HG03025 (cell line): ENCODE data around the gene THOC7.

Experiments used
- ATAC-seq: cut with Tn5 transposase; IDR thresholded peaks from one replicate; pipeline ENCODE4 v1.9.1; 2021; ENCODE audit warnings: mild to moderate bottlenecking, moderate library complexity; ENCODE audit not compliant: unreplicated experiment, low FRiP score

The THOC7 gene

DNA sequence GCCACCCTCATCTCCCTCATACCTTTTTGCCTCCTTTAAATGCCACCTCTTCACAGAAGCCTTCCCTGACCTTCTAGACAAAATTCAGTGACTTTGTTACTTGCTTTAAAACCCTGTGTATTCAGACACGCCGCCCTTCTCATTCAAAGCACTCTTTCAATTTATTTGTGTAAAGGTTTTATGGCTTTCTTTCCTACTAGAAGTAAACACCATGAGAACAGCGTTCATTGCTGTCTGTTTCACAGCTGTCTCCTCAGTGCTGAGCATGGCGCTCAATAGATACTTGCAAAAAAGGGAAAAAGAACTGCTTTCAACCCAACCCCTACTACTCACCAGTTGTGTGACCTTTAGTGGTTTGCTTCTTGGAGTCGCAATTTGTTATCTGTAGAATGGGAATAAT is 17.0 kb upstream of the THOC7 start:
- ATAC-seq = no peak

DNA sequence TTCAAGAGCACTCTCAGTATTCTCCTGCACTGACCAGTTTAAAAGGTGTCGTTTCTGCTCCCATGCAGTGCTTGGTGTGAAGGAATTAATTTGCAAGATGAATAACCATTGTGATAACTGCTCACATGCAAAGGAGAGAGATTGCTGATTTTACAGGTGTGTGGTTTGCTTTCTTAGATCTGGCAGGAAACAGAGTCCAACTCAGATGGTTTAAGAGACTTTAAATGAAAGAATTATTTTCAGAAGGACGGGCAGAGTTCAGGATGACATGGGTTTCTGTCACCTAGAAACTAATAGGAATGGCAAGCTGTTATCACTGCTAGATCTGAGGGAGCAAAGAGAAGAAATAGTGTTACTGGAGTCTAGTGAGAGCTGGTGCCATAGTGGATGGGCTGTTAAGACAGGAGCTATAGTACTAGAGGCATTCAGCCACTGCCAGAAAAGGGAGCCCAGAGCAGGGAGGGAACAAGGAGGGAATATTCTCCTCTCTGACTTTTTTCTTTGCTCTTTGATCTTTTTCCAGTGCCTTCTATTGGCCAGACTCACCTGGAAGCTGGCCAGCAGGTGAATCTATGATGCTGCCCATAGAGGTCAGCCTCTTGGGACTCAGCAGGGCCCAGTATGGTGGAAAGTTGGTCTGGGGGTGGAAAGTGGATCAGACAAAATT is 14.9 kb upstream of the THOC7 start:
- ATAC-seq = no peak

DNA sequence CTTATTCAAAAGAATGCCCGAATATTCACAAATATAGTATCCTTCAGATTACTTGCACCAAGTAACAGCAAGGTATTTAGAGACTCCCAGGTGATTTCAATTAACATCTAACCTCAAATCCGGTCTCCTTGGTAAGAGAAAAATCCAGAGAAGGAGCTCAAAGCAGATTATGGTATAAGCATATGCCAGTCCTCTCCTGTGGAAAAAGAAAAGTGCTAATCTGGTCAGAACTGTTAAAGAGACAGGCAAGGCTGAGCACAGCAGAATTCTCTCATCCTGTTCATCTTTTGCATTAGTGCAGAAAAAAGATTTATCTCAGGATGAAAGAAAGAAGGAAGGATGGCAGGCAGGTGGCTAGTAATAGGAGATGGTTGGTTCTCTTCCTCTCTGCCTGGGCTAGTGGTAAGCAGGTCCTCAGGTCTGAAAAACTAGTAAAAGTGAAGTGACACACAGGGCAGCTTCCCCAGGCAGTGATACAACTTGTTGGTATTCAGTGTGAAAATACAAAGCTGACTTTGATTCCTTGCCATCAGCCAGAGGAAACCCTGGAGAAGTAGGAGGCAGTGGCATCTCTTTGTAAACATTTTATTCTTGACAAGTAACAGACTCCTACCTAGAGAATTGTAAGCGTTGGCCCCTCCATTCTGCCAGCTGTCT is 14.3 kb upstream of the THOC7 start:
- no peak for ATAC-seq

DNA sequence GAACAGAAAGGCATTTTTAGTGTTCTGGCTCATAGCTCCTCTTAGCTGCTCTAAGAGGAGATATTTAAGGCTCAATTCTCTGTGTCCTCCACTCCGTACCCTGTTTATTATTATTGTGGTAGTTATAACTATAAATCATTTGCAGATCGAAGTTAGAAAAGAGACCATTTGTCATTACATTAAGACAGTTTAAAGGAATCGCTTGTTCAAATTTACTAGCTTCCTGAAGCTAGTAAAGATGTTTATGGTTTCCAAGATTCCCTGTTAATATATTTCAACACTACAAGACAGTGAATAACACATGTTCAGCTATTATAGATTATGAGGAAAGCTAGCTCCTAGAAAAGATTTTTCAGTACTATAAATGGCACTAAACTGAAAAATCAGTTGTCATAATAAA is 12.7 kb upstream of the THOC7 start:
- ATAC-seq = no peak

DNA sequence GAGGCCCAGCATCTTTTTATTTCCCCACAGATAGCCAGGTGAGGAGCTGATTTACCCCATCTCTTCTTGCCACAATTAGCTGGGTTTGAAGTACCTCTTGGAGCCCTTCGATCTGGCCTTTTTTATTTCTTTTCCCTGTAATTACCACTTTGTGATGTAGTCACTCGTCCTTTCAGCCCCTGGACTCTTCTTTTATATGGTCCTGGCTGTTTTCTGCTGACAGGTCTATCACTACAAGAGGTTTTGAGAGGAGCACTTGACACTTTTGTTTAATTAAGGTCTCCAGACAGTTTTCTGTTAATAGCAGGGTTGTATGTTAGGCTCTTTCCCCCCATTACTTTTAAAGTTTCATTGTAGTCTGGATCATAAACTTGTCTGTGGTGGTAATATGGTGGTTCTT is 11.9 kb upstream of the THOC7 start:
- no peak for ATAC-seq

DNA sequence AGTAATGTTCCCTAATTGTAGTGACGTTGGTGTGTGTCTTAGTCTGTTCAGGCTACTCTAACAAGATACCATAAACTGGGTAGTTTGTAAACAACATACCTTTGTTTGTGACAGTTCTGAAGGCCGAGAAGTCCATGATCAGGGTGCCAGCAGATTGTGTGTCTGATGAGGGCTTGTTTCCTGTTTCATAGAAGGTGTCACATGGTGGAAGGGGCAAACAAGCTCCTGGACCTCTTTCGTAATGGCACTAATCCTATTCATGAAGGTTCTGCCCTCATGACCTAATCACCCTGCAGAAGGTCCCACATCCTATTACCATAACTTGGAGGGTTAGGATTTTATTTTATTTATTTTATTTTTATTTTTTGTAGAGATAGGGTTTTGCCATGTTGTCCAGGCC is 11.2 kb upstream of the THOC7 start:
- no peak for ATAC-seq

DNA sequence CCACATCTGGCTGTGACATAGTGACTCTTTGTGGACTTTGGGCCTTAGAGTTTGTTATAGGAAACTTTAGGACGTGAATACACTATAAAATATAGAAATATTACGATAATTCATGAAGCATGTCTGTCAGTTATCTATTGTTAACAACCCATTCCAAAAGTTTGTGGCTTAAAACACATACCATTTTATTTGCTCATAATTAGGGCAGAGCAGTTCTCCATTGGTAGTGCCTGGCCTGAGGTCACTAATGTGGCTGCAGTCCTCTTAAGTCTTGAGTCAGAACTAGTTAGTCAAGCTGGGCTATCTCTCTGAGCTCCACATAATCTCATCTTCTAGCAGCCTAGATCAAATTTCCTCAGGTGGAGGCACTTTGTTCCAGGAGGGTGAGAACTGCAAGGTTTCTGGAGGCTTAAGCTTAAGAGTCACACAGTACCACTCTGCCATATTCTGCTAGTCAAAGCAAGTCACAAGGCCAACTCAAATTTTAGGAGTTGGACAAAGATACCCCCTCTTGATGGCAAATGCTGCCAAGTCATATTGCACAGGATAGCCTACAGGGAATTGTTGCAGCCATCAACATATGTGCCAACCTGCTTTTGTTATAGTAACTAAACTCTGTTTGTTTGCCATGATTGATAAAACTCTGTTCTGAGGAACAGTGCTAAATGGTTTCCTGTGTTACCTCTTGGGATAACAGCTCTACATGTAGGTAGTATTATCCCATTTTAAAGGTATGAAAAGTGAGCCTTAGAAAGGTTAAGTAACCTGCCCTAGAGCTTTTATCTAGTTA is 8.7 kb upstream of the THOC7 start:
- no peak for ATAC-seq

DNA sequence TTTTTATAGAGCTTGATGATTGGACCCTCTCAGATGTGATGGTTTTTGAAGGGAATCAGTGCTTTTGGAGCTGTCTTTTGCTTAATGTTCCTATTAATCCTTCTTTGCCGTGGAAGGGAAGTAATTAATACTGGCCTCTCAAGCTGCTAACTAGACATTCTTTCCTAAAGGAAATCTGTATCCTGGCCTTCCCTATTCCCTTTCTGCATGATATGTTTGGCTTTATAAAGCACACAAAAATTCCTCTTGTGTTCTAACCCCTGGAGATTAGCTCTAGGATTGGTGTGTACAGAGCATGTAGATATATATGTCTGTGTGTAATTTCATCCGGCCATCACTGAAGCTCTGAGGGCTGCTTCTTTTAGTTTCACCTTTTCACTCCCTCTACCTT is 7.0 kb upstream of the THOC7 start:
- ATAC-seq = no peak

DNA sequence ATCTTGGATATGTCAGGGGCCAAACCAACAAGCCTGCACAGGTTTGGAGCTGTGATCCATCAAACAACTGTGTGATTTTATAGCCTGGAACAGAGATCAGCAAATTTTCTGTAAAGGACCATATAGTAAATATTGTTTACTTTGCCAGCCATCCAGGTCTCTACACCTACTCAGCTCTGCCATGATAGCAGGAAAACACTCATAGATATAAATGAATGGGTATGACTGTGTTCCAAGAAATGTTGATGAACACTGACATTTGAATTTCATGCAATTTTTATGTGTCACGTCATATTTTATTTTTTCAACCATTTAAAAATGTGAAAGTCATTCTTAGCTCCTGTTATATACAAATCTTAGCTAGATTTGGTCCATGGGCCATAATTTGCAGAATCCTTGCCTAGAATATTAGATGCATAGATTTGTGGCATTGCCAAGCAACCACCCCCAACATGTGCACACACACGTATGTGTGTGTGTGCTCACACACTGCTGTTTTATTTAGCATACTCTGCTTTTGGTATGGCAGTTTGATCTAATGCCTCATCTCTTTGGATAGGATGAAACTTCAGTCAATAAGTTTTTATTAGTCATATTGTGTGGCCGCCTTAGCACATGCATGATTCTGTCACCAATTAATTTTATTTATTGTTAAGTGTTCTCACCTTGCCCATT is 6.5 kb upstream of the THOC7 start:
- no peak for ATAC-seq

DNA sequence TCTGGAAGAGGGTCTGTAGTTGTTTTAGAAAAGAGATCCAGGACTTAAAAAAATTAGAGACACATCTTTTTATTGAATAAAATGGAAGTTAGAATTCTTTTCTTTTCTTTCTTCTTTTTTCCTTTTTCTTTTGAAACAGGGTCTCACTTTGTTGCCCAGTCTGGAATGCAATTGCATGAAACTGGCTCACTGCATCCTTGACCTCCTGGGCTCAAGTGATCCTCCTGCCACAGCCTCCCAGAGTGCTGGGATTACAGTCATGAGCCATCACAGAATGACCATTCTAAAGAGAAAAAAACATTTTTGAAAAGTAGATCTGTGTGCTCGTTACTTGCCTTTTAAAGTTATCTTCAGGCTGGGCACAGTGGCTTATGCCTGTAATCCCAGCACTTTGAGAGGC is 3.6 kb upstream of the THOC7 start:
- ATAC-seq = no peak

DNA sequence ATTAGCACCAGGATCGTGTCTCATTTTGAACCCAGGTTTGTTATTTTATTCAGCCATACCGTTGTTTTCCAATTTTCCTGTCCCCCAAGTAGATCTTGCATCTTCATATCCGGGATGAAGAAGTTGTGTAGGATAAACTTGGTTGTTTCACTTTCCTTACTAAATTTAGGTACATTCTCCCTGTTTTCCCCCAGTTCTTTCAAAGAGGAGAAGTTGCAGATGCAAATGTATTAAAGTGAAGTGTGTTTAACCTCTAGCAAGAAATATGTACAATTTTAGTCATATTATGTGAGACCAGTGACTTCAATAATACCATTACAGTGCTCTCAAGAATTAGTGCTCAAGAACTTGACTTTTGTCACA is 1.3 kb upstream of the THOC7 start:
- ATAC-seq = no peak

DNA sequence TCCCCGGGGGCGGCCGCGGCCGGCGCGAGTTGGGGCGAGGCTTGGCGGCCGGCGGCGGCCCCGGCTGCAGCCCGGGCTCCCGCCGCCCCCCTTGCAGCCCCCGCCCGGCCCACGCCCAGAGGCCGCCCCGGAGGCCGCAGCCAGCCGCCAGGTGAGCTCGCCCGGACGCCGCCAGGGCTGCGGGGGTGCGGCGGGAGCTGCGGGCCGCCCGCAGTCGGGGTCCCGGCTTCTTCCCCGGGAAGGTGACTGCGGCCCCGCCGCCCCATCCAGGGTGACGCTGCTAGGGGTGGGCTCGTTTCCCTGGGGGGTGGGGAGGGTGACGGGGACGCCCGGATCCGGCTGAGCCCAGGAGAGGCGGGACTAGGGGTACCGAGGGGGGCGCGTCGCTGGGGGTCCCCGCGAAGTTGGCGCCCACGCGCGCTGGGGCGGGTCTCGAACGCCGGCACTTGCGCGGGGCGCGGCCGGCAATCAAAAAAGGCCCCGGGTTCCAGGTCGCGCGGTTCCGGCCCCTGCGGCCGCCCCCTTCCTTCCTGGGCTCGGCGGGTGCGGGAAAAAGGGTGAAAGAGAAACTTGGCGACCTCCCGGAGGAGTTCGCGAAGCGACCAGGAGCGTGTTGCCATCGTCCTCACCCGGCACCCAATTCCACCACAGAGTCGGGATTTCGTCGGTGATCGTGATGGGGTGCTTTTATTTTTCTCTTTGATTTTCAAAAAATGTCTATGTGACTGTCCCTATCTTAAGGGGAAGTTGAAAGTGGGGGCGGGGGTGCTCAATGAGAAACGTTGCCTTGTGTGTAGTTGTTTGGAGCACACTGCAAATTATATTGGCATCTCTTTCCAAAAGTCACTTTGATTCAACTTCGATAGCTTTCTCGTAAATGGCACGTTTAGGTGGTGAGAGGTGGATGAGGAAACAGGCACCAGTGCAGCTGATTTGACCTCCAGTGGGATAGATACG is 681 bp upstream of the THOC7 start:
- peak; percentile 52 for ATAC-seq

DNA sequence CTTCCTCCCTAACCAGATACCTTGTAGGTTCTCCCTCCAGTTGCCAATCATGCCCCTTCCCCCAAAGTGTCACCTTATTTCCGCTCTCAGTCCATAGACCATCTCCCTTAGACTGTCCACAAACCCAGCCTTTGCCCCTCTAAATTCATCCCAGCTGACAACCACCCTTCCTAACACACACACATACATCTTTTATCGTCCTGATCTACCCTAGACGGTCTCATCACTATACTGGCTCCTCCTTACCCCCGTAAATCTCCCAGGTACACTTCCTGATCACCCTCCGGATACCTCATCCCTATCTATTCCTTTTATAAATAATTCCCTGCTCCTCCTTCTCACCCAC is 828 bp downstream of the THOC7 start:
- no peak for ATAC-seq

DNA sequence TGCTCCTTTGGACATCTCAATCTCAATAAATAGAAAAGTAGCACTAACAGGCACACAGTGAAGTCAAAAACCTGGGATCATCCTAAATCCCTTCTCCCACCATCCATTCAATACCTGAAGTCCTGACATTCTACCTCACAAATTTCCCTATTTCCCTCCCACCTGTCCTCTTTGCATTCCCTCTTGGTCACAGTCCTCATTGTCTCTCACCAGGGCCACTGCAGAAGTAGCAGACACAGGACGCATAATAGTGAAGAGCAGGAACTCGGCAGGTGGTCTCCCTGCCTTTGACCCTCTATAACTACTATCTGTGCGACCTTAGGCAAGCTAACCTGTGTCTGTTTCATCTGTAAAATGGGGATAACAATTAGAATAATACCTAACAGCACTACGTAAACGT is 2.3 kb downstream of the THOC7 start:
- ATAC-seq = no peak

DNA sequence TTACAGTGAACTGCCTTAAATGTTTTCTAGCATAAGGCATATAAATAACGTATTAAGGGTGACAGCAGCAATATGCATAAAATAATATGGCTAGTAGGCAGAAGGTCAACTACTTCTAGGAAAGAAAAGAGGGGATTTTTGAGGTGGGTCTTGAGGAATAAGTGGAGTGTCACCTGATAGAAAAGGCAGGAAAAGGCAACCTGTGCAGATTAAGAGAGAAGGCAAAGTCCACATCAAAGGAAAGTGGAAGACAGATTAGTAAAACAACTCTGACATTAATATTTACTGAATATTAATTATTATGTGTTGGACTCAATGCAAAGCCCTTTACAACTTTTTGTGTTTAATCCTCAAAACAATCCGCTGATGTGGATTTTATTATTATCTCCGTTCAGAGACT is 2.8 kb downstream of the THOC7 start:
- ATAC-seq = no peak

DNA sequence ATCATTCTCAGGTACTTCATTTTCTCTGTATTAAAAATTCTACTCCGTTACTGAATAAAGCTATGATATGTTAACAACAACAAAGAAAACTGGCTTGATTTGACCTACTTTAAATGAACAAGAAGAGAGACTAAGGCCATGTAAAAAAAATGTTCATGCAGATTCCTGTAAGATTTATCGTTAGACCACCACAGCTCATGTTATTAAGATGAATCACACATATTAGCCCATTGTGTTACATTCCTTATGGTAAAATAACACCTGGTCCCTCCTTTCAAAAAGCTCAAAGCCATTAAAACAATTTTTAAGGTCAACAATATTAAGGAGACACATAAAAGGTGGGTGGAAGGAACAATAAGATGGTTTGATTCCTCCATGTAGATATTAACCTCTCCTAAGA is 6.3 kb downstream of the THOC7 start:
- ATAC-seq = no peak

DNA sequence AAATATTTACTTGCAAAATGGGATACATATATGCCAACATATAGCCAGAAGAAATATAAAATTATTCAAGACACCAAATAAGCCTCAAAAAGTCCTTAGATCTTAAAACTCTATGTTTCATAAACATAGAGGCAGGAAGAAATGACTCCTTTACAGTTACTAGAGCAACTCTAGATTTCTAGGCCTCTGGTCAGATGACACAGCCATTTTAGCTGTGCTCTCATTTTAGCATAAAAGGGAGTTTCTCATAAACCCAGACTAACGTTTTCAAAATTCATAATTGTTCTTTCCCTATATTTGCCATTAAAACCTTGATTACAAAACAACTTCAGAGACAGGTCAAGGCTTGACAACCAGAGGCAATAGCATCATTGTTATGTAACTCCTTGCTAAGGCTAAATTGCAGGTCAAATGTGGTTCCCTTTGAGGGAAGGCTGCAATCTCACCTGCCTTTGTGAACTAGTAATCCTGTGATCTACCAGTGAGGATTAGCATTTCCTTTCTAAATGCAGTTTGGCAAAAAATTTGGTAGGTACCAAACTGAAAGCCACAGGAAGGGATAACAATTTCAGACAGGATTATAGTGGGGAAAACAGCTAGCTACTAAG is 8.2 kb downstream of the THOC7 start:
- no peak for ATAC-seq

DNA sequence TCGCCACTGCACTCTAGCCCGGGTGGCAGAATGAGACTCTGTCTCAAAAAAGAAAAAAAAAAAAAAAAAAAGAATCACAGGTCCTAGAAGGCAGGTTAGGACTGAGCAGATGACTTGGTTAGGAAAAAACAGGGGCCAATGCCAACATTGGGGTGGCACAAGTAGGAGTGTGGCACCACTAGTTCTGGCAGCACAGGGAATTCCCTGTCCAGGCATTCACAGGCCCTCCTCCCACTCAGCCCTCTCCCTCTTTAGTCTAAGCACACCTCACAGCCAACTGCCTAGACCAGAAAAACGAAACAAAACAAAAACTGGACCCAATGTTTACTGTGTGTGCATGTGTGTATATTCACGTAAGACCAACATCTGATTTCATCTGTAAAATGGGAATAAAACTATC is 10.5 kb downstream of the THOC7 start:
- ATAC-seq = no peak

DNA sequence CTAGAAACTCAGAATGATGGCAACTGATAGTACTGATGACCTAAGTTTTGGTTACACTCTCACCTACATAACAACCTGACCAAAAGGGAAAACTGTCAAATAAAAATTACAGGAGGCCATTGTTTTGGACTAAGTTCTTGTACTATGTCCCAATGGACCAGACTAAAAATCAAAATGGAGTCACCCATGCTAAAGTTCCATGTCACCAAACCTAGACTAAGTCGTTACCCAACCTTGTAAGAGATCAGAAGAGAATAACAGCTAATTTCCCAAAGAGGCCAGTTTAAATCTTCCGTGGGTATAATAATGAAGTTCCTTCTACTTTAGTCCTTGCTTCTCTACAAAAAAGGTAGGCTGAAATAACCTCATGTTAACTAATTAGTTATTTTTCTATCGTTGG is 12.3 kb downstream of the THOC7 start:
- ATAC-seq = no peak

DNA sequence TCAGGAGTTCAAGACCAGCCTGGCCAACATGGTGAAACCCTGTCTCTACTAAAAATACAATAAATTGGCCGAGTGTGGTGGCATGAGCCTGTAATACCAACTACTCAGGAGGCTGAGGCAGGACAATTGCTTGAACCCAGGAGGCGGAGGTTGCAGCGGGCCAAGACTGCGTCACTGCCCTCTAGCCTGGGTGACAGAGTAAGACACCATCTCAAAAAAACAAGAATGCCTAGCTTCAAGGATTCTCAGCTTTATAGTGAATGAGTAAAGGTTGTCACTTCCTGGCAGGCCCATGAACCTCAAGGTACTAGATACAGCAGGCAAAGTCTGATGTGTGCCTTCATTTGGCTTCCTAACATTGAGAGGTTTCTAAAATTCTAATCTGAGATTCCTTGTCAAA is 14.4 kb downstream of the THOC7 start:
- ATAC-seq = no peak
